HEK293 (cell line): Measurements from ENCODE around the gene CRYBB3.

Experiments used
- CTCF ChIA-PET: fragments of 350-600 bp; formaldehyde crosslinking; extraction: SDS; loops from one replicate; lab custom pipeline; 2021; ENCODE audit warnings: antibody characterized with exemption; lab: Yijun Ruan, JAX
- POLR2A ChIA-PET: fragments of 300-600 bp; formaldehyde crosslinking; extraction: SDS; loops from one replicate; lab custom pipeline; 2020; ENCODE audit warnings: antibody characterized with exemption, inconsistent platforms; lab: Yijun Ruan, JAX
- H3K27ac ChIP-seq: fragments of 200-500 bp; sonication (Bioruptor generic); 2 replicates; pipeline ENCODE4 v1.5.1; 2014; ENCODE audit warnings: low read depth, low read length, control low read depth, inconsistent platforms; ENCODE audit errors: extremely low read depth
- H3K36me3 ChIP-seq, 2 experiments: fragments of 200-500 bp in 1 of 2; sonication (Bioruptor generic) in 1 of 2; 1 replicate in 1 of 2; 2 replicates in 1 of 2; pipeline ENCODE4 v1.5.1; 2014 to 2017; ENCODE audit warnings: inconsistent platforms in 2 of 2, low read length in 2 of 2; ENCODE audit not compliant: control insufficient read depth in 2 of 2, insufficient read depth in 1 of 2
- H3K4me1 ChIP-seq: fragments of 200-500 bp; sonication (Bioruptor generic); 2 replicates; pipeline ENCODE4 v1.5.1; 2014; ENCODE audit warnings: mild to moderate bottlenecking, low read length, inconsistent platforms; ENCODE audit not compliant: control insufficient read depth, insufficient read depth
- H3K4me3 ChIP-seq: 2 replicates; pipeline ENCODE4 v1.5.1; 2011; ENCODE audit warnings: low read depth, mild to moderate bottlenecking, control low read depth, low read length, moderate library complexity
- H3K9me3 ChIP-seq: fragments of 200-500 bp; sonication (Bioruptor generic); 2 replicates; pipeline ENCODE4 v1.5.1; 2014; ENCODE audit warnings: low read depth, low read length, inconsistent platforms; ENCODE audit not compliant: control insufficient read depth, insufficient read depth
- EGR2 ChIP-seq: fragments of 450-650 bp; formaldehyde crosslinking; IDR thresholded peaks from 2 replicates; pipeline ENCODE4 v1.5.1; 2016; ENCODE audit warnings: low read depth, missing biosample characterization, missing genetic modification characterization
- PRDM10 ChIP-seq: fragments of 450-650 bp; formaldehyde crosslinking; IDR thresholded peaks from 2 replicates; pipeline ENCODE4 v1.5.1; 2016; ENCODE audit warnings: missing biosample characterization, missing genetic modification characterization
- SCRT1 ChIP-seq: fragments of 450-650 bp; formaldehyde crosslinking; IDR thresholded peaks from 2 replicates; pipeline ENCODE4 v1.5.1; 2016; ENCODE audit warnings: missing biosample characterization, missing genetic modification characterization, borderline replicate concordance
- YY1 ChIP-seq: fragments of 450-650 bp; formaldehyde crosslinking; IDR thresholded peaks from 2 replicates; pipeline ENCODE4 v1.5.1; 2018; ENCODE audit warnings: missing biosample characterization, missing genetic modification characterization
- ZBTB1 ChIP-seq: fragments of 450-650 bp; formaldehyde crosslinking; IDR thresholded peaks from 2 replicates; pipeline ENCODE4 v1.5.1; 2016; ENCODE audit warnings: missing biosample characterization, missing genetic modification characterization
- ZBTB17 ChIP-seq: fragments of 450-650 bp; formaldehyde crosslinking; IDR thresholded peaks from 2 replicates; pipeline ENCODE4 v1.5.1; 2016; ENCODE audit warnings: missing biosample characterization, missing genetic modification characterization
- ZBTB48 ChIP-seq: fragments of 450-650 bp; formaldehyde crosslinking; IDR thresholded peaks from 2 replicates; pipeline ENCODE4 v1.5.1; 2016; ENCODE audit warnings: missing biosample characterization, missing genetic modification characterization
- ZFHX2 ChIP-seq: fragments of 450-650 bp; formaldehyde crosslinking; conservative IDR thresholded peaks from 2 replicates; pipeline ENCODE4 v1.5.1; 2016; ENCODE audit warnings: missing biosample characterization, missing genetic modification characterization
- ZNF184 ChIP-seq: fragments of 450-650 bp; IDR thresholded peaks from 2 replicates; pipeline ENCODE4 v1.5.1; 2018; ENCODE audit warnings: missing biosample characterization, mild to moderate bottlenecking, missing genetic modification characterization
- ZNF19 ChIP-seq: fragments of 450-650 bp; formaldehyde crosslinking; IDR thresholded peaks from 2 replicates; pipeline ENCODE4; 2016; ENCODE audit warnings: missing biosample characterization, missing genetic modification characterization, low read depth
- ZNF2 ChIP-seq: fragments of 450-650 bp; formaldehyde crosslinking; IDR thresholded peaks from 2 replicates; pipeline ENCODE4 v1.5.1; 2016; ENCODE audit warnings: missing biosample characterization, missing genetic modification characterization
- ZNF202 ChIP-seq: fragments of 450-650 bp; formaldehyde crosslinking; IDR thresholded peaks from 2 replicates; pipeline ENCODE4 v1.5.1; 2016; ENCODE audit warnings: missing biosample characterization, missing genetic modification characterization, borderline replicate concordance
- ZNF302 ChIP-seq: fragments of 450-650 bp; formaldehyde crosslinking; IDR thresholded peaks from 2 replicates; pipeline ENCODE4 v1.5.1; 2016; ENCODE audit warnings: missing biosample characterization, missing genetic modification characterization, low read depth
- ZNF366 ChIP-seq: fragments of 450-650 bp; formaldehyde crosslinking; conservative IDR thresholded peaks from 2 replicates; pipeline ENCODE4 v1.5.1; 2016; ENCODE audit warnings: missing biosample characterization, missing genetic modification characterization
- ZNF585B ChIP-seq: fragments of 450-650 bp; formaldehyde crosslinking; IDR thresholded peaks from 2 replicates; pipeline ENCODE4 v1.5.1; 2016; ENCODE audit warnings: missing biosample characterization, missing genetic modification characterization
- ZNF658 ChIP-seq: fragments of 450-650 bp; formaldehyde crosslinking; IDR thresholded peaks from 2 replicates; pipeline ENCODE4; 2016; ENCODE audit warnings: missing biosample characterization, missing genetic modification characterization
- ZNF747 ChIP-seq: fragments of 450-650 bp; formaldehyde crosslinking; IDR thresholded peaks from 2 replicates; pipeline ENCODE4 v1.5.1; 2016; ENCODE audit warnings: missing biosample characterization, missing genetic modification characterization
- ZSCAN18 ChIP-seq: fragments of 450-650 bp; formaldehyde crosslinking; IDR thresholded peaks from 2 replicates; pipeline ENCODE4 v1.5.1; 2016; ENCODE audit warnings: missing biosample characterization, missing genetic modification characterization
- TF ChIP-seq, protein P1 (sequence below): sonication (generic); formaldehyde crosslinking; IDR thresholded peaks from 2 replicates; pipeline ENCODE4 v1.8.1; 2022; ENCODE audit warnings: mild to moderate bottlenecking, moderate library complexity, missing genetic modification reagents

CRYBB3 gene

GRCh38 chr22:25206998-25207397, 7.3 kb downstream of the CRYBB3 start:
- TF ChIP-seq, protein P1, sequence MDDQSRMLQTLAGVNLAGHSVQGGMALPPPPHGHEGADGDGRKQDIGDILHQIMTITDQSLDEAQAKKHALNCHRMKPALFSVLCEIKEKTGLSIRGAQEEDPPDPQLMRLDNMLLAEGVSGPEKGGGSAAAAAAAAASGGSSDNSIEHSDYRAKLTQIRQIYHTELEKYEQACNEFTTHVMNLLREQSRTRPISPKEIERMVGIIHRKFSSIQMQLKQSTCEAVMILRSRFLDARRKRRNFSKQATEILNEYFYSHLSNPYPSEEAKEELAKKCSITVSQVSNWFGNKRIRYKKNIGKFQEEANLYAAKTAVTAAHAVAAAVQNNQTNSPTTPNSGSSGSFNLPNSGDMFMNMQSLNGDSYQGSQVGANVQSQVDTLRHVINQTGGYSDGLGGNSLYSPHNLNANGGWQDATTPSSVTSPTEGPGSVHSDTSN (CRISPR knock-in tag): no peak
- no peak for TF ChIP-seq YY1 (tag by site-specific recombination)
- no peak for TF ChIP-seq ZBTB1 (tag by site-specific recombination)
- TF ChIP-seq ZNF585B (tag by site-specific recombination): no peak
- no peak for TF ChIP-seq ZSCAN18 (tag by site-specific recombination)

GRCh38 chr22:25207553-25208157, 8.0 kb downstream of the CRYBB3 start:
- Histone ChIP-seq H3K4me1 (no peaks in the 10 kb centered on the region), H3K36me3 (no peaks in the 10 kb centered on the region), H3K4me3 (no peak overlapping the region), H3K27ac (no peak overlapping the region), H3K9me3 (no peaks in the 10 kb centered on the region)
- CTCF ChIA-PET: no interaction called here
- POLR2A ChIA-PET: no interaction called here
- TF ChIP-seq ZBTB17 (tag by site-specific recombination): peak; percentile 48; the same call in 1 of the 2 replicates
- TF ChIP-seq ZNF302 (tag by site-specific recombination): no peak
- no peak for TF ChIP-seq ZBTB48 (tag by site-specific recombination)
- peak; percentile 93 for TF ChIP-seq EGR2 (tag by site-specific recombination)
- peak; percentile 55 for TF ChIP-seq ZFHX2
- peak; percentile 93 for TF ChIP-seq ZNF366 (tag by site-specific recombination)
- no peak for TF ChIP-seq ZNF747
- TF ChIP-seq ZNF658 (tag by site-specific recombination): no peak
- TF ChIP-seq ZSCAN18 (tag by site-specific recombination): no peak

More at GRCh38 chr22:25206998-25207397, 7.3 kb downstream of the CRYBB3 start:
- Histone ChIP-seq H3K36me3 (no peaks in the 10 kb centered on the region), H3K27ac (no peak overlapping the region), H3K9me3 (no peaks in the 10 kb centered on the region), H3K4me1 (no peaks in the 10 kb centered on the region), H3K4me3 (no peak overlapping the region)
- ChIA-PET POLR2A (no interaction called here), CTCF (no interaction called here)

DNA sequence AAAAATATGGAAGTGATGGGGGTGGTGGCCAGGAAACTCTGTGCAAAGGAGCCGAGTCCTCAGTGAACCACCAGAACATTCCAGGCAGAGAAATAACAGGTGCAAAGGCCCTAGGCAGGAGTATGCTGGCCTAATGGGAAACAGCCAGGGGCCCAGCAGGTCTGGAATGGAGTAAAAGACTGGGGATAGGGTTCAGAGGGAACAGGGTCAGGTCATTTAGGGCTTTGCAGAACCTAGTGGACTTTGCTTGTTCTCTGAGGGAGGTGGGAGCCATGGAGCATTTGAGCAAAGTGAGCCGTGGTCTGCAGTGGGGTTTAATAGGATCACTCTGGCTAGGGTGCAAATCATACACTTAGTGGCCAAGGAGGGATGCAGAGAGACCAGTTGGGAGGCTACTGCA, 8.7 kb downstream of the CRYBB3 start:
- TF ChIP-seq ZNF19 (no peak), SCRT1 (tag by site-specific recombination) (no peak), PRDM10 (no peak), ZNF202 (tag by site-specific recombination) (no peak), ZNF184 (tag by site-specific recombination) (no peak), ZNF2 (tag by site-specific recombination) (no peak)
- Histone ChIP-seq H3K36me3 (no peaks in the 10 kb centered on the region), H3K4me3 (no peak overlapping the region), H3K27ac (no peak overlapping the region), H3K9me3 (no peaks in the 10 kb centered on the region), H3K4me1 (no peaks in the 10 kb centered on the region)
- ChIA-PET POLR2A (no interaction called here), CTCF (no interaction called here)
